Esophagus muscularis mucosa (tissue), 4 donors: ENCODE results near the gene HSPB1.

Experiments
- EP300 ChIP-seq: sonication (generic); formaldehyde crosslinking; IDR thresholded peaks from one replicate; pipeline ENCODE4 v1.6.1; 2017; ENCODE audit warnings: antibody characterized with exemption
- POLR2A ChIP-seq: fragments of 450-650 bp; IDR thresholded peaks from one replicate; pipeline ENCODE4 v1.6.1; 2017; ENCODE audit warnings: antibody characterized with exemption, moderate library complexity, mild to moderate bottlenecking, low read depth
- POLR2AphosphoS5 ChIP-seq, 2 donors: sonication (generic); formaldehyde crosslinking; IDR thresholded peaks; one replicate each; pipeline ENCODE4 v1.6.1; 2017; ENCODE audit warnings: antibody characterized with exemption in 2 of 2
- TF ChIP-seq, protein P1 (sequence below), 3 experiments: fragments of 200-600 bp in 2 of 3; fragments of 450-650 bp in 1 of 3; sonication (generic) in 2 of 3; IDR thresholded peaks; one replicate each; pipeline ENCODE4 v1.5.1; 2017 to 2019; ENCODE audit warnings: antibody characterized with exemption in 3 of 3, mild to moderate bottlenecking in 2 of 3, moderate library complexity in 1 of 3

DNA sequence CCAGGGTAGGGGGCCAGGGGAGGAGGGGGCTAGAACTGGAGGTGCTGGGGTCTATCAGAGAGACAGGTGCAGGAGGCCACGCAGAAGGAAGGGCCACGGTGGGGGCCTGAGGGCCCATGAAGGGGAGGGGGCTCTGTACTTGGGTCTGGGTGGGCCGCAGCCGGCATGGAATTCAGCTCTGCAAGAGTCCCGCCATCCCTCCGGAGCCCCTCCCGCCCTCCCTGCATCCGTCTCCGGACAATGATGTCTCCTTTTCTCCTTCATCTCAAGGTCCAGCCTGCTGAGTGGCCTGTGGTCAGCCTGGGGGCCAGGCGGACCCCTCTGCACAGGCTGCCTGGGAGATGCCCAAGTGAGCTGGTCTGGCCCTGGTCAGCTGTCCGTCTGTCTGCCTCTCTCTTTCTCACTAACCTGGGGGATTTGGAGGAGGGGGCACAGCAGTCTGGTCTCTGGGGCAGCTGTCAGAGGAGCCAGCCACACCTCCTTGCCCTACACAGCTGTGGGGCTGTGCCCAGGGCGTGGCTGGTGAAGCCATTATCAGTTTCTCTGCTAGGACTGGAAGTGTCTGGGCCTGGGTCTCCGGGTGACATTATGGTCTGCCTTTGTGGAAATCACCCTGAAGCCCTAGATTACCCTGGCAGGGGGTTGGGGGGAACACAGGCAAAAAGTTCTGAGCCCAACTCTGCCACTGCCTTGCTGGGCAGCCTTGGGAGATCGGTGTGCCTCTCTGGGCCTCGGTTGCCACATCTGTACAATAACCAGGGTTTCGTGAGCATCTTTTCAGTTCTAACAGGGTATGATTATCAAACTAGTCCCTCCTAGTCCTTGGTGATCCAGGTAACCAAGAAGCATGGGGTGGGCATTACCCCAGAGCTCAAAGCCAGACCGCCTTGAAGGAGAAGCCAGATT lies 19.0 kb upstream of the HSPB1 start:
- TF ChIP-seq, protein P1, sequence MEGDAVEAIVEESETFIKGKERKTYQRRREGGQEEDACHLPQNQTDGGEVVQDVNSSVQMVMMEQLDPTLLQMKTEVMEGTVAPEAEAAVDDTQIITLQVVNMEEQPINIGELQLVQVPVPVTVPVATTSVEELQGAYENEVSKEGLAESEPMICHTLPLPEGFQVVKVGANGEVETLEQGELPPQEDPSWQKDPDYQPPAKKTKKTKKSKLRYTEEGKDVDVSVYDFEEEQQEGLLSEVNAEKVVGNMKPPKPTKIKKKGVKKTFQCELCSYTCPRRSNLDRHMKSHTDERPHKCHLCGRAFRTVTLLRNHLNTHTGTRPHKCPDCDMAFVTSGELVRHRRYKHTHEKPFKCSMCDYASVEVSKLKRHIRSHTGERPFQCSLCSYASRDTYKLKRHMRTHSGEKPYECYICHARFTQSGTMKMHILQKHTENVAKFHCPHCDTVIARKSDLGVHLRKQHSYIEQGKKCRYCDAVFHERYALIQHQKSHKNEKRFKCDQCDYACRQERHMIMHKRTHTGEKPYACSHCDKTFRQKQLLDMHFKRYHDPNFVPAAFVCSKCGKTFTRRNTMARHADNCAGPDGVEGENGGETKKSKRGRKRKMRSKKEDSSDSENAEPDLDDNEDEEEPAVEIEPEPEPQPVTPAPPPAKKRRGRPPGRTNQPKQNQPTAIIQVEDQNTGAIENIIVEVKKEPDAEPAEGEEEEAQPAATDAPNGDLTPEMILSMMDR (IDR thresholded peaks at IDR 0.05) = no peak
- TF ChIP-seq POLR2A = no peak
- no peak for TF ChIP-seq POLR2AphosphoS5 (IDR thresholded peaks at IDR 0.05)
- TF ChIP-seq EP300 = no peak
